22Rv1 (cell line): ENCODE results near the gene APLF.
"Not testable (repeated sequence)": the region's sequence is repeated elsewhere in the genome, so short reads cannot be mapped to it uniquely, and the experiment has no call there.

Source experiments
- H3K27ac ChIP-seq: fragments of 450-650 bp; 2 replicates; pipeline ENCODE4 v1.5.1; 2017
- CTCF ChIP-seq: fragments of 450-650 bp; IDR thresholded peaks from 2 replicates; pipeline ENCODE4 v1.5.1; 2017; ENCODE audit warnings: mild to moderate bottlenecking
- ZFX ChIP-seq: fragments of 450-650 bp; IDR thresholded peaks from 2 replicates; pipeline ENCODE4 v1.6.1; 2017; ENCODE audit warnings: antibody characterized with exemption, borderline replicate concordance

APLF gene

GRCh38 chr2:68590702-68591101 is 123.3 kb downstream of the APLF start:
- no peak overlapping the region for H3K27ac ChIP-seq
- TF ChIP-seq ZFX (no peak), CTCF (no peak)

- no peak overlapping the region for H3K27ac ChIP-seq
- TF ChIP-seq ZFX, result no peak
- no peak for TF ChIP-seq CTCF
Measured at GRCh38 chr2:68591225-68591624, 123.8 kb downstream of the APLF start.

DNA sequence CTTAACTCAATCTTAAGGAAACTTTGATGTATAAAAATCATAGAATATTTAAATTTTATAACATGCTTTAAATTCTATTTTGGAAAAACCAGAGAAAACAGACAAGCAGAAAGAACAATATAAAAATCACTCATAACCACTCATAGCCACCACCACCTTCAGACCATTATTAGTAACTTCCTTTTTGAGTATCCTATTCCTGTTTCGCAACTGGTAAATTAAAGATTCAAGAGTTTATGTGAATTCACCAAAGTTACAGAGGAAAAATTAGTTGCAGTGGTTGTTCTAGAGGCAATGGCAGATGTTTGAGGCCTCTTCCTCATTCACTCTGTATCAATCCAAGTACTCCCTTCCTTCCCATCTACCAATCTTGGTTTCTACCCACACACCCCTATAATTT is 126.7 kb downstream of the APLF start:
- TF ChIP-seq CTCF (no peak), ZFX (no peak)
- H3K27ac ChIP-seq, result peak overlapping the region; percentile 66

DNA sequence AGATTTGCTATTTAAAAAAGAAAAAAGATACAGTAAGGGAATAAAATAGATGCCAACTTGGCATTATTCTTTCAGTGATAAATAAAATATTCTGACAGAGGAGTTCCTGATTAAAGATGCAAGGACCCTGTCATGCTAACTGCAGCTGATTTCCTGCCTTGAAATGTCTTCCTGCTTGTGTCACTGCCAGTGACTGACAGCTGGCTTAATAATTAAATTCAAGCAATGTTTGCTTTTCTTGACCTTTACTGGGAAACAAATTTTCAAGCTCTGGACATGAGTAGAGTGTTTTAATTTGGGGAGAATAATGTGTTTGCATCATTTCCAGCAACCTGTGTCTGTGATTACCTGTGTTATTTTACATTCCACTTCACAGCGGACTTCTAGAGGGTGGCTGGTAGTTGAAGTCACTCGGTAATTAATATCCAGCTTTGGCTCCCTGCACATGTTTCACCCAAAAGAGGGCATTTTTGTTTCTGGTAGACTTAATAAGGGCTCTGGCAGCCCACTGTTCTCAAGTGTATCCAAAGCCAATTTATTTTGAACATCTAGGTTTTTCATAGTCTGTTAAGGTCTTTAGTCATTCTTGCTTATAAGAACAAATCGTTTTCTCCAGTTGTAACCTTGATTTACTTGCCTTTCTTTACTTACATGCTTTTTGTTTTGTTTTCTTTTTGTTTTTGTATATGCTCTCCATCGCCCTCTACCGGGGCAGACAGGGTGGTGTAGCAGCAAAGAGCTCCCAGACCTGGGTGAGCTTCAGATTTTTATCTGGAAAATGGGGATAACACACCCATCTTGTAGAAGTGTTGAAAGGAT is 127.5 kb downstream of the APLF start:
- H3K27ac ChIP-seq, result peak overlapping the region; percentile 66
- TF ChIP-seq CTCF (peak; percentile 91), ZFX (no peak)

DNA sequence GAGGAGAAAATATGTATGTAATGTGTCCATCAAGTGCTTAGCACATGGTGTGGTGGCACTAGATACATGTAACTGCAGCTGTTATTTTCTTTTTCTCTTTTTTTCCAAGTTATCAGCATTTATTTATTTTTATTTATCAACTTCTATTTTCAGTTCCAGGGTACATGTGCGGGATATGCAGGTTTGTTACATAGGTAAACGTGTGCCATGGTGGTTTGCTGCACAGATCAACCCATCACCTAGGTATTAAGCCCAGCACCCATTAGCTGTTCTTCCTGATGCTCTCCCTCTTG is 128.1 kb downstream of the APLF start:
- peak; percentile 62 for TF ChIP-seq CTCF
- H3K27ac ChIP-seq, result peak overlapping the region; percentile 66

DNA sequence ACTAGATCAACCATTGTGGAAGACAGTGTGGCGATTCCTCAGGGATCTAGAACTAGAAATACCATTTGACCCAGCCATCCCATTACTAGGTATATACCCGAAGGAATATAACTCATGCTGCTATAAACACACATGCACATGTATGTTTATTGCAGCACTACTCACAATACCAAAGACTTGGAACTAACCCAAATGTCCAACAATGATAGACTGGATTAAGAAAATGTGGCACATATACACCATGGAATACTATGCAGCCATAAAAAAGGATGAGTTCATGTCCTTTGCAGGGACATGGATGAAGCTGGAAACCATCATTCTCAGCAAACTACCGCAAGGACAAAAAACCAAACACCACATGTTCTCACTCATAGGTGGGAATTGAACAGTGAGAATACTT is 133.1 kb downstream of the APLF start:
- not testable (repeated sequence) for H3K27ac ChIP-seq

DNA sequence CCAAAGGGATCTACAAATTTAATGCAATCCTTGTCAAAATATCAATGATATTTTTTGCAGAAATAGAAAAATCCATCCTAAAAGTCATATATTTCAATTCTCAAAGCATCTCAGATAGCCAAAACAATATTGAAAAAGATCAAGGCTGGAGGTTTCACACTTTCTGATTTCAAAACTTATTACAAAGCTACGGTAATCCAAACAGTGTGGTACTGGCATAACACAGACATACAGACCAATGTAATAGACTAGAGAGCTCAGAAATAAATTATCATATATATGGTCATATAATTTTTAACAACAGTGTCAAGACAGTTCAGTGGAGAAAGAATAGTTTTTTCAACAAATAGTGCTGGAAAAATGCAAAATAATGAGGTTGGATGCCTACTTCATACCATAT is 135.7 kb downstream of the APLF start:
- TF ChIP-seq ZFX (no peak), CTCF (no peak)
- no peak overlapping the region for H3K27ac ChIP-seq

- no peak for TF ChIP-seq CTCF
- no peak for TF ChIP-seq ZFX
- no peak overlapping the region for H3K27ac ChIP-seq
Measured at GRCh38 chr2:68604077-68604476, 136.7 kb downstream of the APLF start.
